Smooth muscle cell (in vitro differentiated cells): ENCODE data around the gene SAMD1. TPM values are rescaled to one million over a fixed set of nuclear protein-coding genes. Genes with fewer than 3 reads are reported as not detected.
"Not testable (repeated sequence)": the region's sequence is repeated elsewhere in the genome, so short reads cannot be mapped to it uniquely, and the experiment has no call there.

Experiments
- DNase-seq: peaks from one replicate; lab custom pipeline; 2025; ENCODE audit not compliant: unreplicated experiment; lab: John Stamatoyannopoulos, UW
- H2AFZ ChIP-seq: fragments of 200-600 bp; sonication (generic); 2 replicates; pipeline ENCODE4 v1.6.0; 2016; ENCODE audit warnings: antibody characterized with exemption, low read depth, mild to moderate bottlenecking
- H3F3A ChIP-seq: fragments of 200-600 bp; sonication (generic); 2 replicates; pipeline ENCODE4 v1.6.0; 2017; ENCODE audit warnings: antibody characterized with exemption, low read depth
- H3K27ac ChIP-seq: fragments of 200-600 bp; sonication (generic); 2 replicates; pipeline ENCODE4 v1.5.1; 2016; ENCODE audit warnings: low read depth, mild to moderate bottlenecking
- H3K27me3 ChIP-seq: fragments of 200-600 bp; sonication (generic); 2 replicates; pipeline ENCODE4 v1.6.1; 2016; ENCODE audit warnings: low read depth, mild to moderate bottlenecking
- H3K36me3 ChIP-seq: fragments of 200-600 bp; sonication (generic); 2 replicates; pipeline ENCODE4 v1.5.1; 2016; ENCODE audit warnings: low read depth
- H3K4me1 ChIP-seq: fragments of 200-600 bp; sonication (generic); 2 replicates; pipeline ENCODE4 v1.5.1; 2016; ENCODE audit warnings: low read depth
- H3K4me2 ChIP-seq: fragments of 200-600 bp; sonication (generic); 2 replicates; pipeline ENCODE4 v1.6.0; 2016; ENCODE audit warnings: mild to moderate bottlenecking
- H3K4me3 ChIP-seq: fragments of 200-600 bp; sonication (generic); 2 replicates; pipeline ENCODE4 v1.5.1; 2016; ENCODE audit warnings: mild to moderate bottlenecking
- H3K79me2 ChIP-seq: fragments of 200-600 bp; sonication (generic); 2 replicates; pipeline ENCODE4 v1.6.0; 2016; ENCODE audit warnings: low read depth, mild to moderate bottlenecking
- H3K9ac ChIP-seq: fragments of 200-600 bp; sonication (generic); 2 replicates; pipeline ENCODE4 v1.6.0; 2016; ENCODE audit warnings: low read depth
- H3K9me3 ChIP-seq: fragments of 200-600 bp; sonication (generic); replicated peaks from 2 replicates; pipeline ENCODE4 v1.5.1; 2016; ENCODE audit warnings: low read depth
- H4K20me1 ChIP-seq: fragments of 200-600 bp; sonication (generic); 2 replicates; pipeline ENCODE4 v1.6.0; 2016; ENCODE audit warnings: low read depth
- WGBS: methylation state at CpG from one replicate; pipeline ENCODE4 v1.1.7; 2016; ENCODE audit warnings: low lambda C conversion rate; 5-methylcytosine and 5-hydroxymethylcytosine counted together
- polyA plus RNA-seq: library from polyadenylated mRNA; unstranded; fragments of >200 nt; fragmentation: Nextera tagmentation; extraction: Ambion mirVana; gene quantifications from 2 replicates; pipeline ENCODE4 v1.2.1, GENCODE V29; 2016
- total RNA-seq: library from RNA; depleted of rRNA; stranded (reverse); fragments of >200 nt; gene quantifications from 2 replicates; pipeline ENCODE4 v1.2.3, GENCODE V29; 2014
- TF ChIP-seq, protein P1 (sequence below): fragments of 200-600 bp; sonication (generic); IDR thresholded peaks from 2 replicates; pipeline ENCODE4 v1.5.1; 2017; ENCODE audit warnings: borderline replicate concordance, mild to moderate bottlenecking, antibody characterized with exemption; ENCODE audit not compliant: insufficient read depth, poor library complexity, severe bottlenecking

The SAMD1 gene
- total and polyA plus RNA-seq, 2 experiments from 2014 or later, result 35.0 to 71.3 TPM

DNA sequence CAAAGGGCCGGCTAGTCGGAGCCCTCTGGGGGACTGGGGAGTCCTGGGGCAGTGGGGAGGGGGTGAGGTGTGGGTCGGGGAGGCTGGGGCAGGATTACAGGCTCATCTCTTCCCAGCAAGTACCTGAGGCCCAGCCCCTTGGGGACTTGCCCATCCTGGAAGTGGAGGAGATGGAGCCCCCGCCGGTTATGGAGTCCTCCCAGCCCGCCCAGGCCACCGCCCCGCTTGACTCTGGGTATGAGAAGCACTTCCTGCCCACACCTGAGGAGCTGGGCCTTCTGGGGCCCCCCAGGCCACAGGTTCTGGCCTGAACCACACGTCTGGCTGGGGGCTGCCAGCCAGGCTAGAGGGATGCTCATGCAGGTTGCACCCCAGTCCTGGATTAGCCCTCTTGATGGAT is 38.6 kb downstream of the SAMD1 start:
- no peak overlapping the region for H3K27ac ChIP-seq
- H2AFZ ChIP-seq, result no peak overlapping the region
- no peak overlapping the region for H3K4me3 ChIP-seq
- H3K9ac ChIP-seq, result no peak overlapping the region
- H3K36me3 ChIP-seq, result no peaks in the 10 kb centered on the region
- WGBS, result 91% methylated on average over 6 of the region's 9 CpGs
- DNase-seq, result no peak
- no peaks in the 10 kb centered on the region for H3K9me3 ChIP-seq
- H3K27me3 ChIP-seq, result no peaks in the 10 kb centered on the region
- no peaks in the 10 kb centered on the region for H4K20me1 ChIP-seq
- no peaks in the 10 kb centered on the region for H3K4me1 ChIP-seq
- TF ChIP-seq, protein P1, sequence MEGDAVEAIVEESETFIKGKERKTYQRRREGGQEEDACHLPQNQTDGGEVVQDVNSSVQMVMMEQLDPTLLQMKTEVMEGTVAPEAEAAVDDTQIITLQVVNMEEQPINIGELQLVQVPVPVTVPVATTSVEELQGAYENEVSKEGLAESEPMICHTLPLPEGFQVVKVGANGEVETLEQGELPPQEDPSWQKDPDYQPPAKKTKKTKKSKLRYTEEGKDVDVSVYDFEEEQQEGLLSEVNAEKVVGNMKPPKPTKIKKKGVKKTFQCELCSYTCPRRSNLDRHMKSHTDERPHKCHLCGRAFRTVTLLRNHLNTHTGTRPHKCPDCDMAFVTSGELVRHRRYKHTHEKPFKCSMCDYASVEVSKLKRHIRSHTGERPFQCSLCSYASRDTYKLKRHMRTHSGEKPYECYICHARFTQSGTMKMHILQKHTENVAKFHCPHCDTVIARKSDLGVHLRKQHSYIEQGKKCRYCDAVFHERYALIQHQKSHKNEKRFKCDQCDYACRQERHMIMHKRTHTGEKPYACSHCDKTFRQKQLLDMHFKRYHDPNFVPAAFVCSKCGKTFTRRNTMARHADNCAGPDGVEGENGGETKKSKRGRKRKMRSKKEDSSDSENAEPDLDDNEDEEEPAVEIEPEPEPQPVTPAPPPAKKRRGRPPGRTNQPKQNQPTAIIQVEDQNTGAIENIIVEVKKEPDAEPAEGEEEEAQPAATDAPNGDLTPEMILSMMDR, result no peak
- H3F3A ChIP-seq, result no peaks in the 10 kb centered on the region
- no peaks in the 10 kb centered on the region for H3K79me2 ChIP-seq
- H3K4me2 ChIP-seq, result no peak overlapping the region

DNA sequence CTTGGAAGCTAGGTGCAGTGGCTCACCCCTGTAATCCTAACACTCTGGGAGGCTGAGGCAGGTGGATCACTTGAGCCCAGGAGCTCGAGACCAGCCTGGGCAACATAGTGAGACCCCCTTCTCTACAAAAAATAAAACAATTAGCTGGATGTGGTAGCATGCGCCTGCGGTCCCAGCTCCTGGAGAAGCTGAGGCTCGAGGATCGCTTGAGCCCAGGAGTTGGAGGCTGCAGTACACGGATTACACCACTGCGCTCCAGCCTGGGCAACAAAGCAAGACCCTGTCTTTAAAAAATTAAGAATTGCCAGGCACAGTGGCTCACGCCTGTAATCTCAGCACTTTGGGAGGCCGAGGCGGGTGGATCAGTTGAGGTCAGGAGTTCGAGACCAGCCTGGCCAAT is 39.6 kb downstream of the SAMD1 start:
- not testable (repeated sequence) for H3F3A ChIP-seq, H2AFZ ChIP-seq, H3K36me3 ChIP-seq, H3K4me2 ChIP-seq, H3K79me2 ChIP-seq, H3K27ac ChIP-seq, H3K4me3 ChIP-seq, H3K4me1 ChIP-seq, H4K20me1 ChIP-seq, H3K9ac ChIP-seq, H3K9me3 ChIP-seq, H3K27me3 ChIP-seq, DNase-seq
- 96% methylated on average over 11 of the region's 11 CpGs for WGBS

DNA sequence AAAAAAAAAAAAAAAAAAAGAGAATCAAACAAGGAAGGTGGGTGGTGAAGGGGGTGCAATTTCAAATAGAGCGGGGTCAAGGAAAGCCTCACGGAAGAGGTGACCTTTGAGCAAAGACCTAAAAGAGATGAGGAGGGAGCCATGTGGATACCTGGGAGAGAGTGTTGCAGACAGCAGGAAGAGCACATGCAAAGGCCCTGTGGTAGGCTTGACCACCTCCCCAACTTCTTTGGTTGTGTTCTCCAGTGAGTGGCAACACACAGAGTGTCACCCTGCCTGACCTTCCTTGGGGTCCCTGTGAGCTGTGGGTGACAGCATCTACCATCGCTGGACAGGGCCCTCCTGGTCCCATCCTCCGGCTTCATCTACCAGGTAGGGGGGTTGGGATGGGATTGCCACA is 40.0 kb downstream of the SAMD1 start:
- Histone ChIP-seq H3K79me2 (no peaks in the 10 kb centered on the region), H3K9me3 (no peaks in the 10 kb centered on the region), H3K4me2 (no peak overlapping the region), H3K9ac (no peak overlapping the region), H3F3A (no peaks in the 10 kb centered on the region), H3K4me3 (no peak overlapping the region), H3K27me3 (no peaks in the 10 kb centered on the region), H3K36me3 (no peaks in the 10 kb centered on the region), H2AFZ (no peak overlapping the region), H3K27ac (no peak overlapping the region), H4K20me1 (no peaks in the 10 kb centered on the region), H3K4me1 (no peaks in the 10 kb centered on the region)
- WGBS, result 99% methylated on average over 4 of the region's 4 CpGs
- TF ChIP-seq, protein P1, result no peak
- no peak for DNase-seq

DNA sequence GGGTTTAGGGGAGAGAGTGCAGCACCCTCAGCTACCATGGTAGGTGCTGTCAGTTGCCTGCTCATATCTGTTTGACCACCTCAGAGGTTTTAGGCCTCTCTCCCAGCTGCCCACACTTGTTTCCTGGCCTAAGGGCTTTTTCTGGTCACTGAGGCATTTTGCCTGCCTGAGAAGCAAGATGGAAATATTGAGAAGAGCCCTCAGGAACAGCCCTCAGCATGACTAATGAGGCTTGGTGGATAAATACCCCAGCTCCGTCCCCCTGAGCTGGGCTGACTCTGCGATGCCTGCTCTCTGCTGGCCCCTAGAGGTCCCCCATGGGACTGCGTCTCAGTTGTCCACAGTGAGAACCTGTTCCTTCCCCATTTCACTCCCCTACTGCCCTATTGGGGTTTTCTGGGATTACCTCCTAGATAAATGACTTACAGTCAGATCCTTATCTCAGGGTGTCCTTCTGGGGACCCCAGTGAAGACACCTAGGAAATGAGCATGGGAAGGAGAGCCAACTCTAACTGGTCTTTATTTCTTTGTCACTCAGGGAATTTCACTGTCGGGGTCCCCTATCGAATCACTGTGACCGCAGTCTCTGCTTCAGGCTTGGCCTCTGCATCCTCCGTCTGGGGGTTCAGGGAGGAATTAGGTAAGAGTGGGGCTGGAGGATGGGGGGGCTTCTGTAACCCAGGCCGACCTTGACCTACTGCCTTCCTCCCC is 42.0 kb downstream of the SAMD1 start:
- Histone ChIP-seq H3K4me3 (no peak overlapping the region), H4K20me1 (no peaks in the 10 kb centered on the region), H3K4me1 (no peaks in the 10 kb centered on the region), H3K27me3 (no peaks in the 10 kb centered on the region), H3K27ac (no peak overlapping the region), H3K4me2 (no peak overlapping the region), H3K36me3 (no peaks in the 10 kb centered on the region), H3K79me2 (no peaks in the 10 kb centered on the region), H3F3A (no peaks in the 10 kb centered on the region), H3K9ac (no peak overlapping the region), H2AFZ (no peak overlapping the region), H3K9me3 (no peaks in the 10 kb centered on the region)
- WGBS, result 73% methylated on average over 8 of the region's 8 CpGs
- peak; percentile 8 for DNase-seq
- TF ChIP-seq, protein P1, result peak; percentile 87

DNA sequence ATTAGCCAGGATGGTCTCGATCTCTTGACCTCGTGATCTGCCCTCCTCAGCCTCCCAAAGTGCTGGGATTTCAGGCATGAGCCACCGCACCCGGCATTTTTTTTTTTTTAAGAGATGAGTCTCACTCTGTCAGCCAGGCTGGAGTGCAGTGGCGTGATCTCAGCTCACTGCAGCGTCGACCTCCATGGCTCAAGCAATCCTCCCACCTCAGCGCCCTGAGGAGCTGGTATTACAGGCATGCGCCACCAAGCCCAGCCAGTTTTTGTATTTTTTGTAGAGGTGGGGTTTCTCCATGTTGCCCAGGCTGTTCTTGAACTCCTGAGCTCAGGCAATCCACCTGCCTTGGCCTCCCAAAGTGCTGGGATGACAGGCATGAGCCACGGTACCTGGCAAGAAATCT is 42.7 kb downstream of the SAMD1 start:
- H3K9ac ChIP-seq, H3K27me3 ChIP-seq, H3K36me3 ChIP-seq, H3K4me1 ChIP-seq, H3K27ac ChIP-seq, H3K9me3 ChIP-seq, H3K79me2 ChIP-seq, H4K20me1 ChIP-seq, H3K4me2 ChIP-seq, H2AFZ ChIP-seq, H3F3A ChIP-seq, DNase-seq, H3K4me3 ChIP-seq: not testable (repeated sequence)
- 97% methylated on average over 10 of the region's 10 CpGs for WGBS
